GM21529 (cell line): Measurements from ENCODE around the gene ASPN.
A peak's percentile ranks its signal among the peaks of the same experiment; 100 is the strongest.
"Not testable (repeated sequence)": the region's sequence is repeated elsewhere in the genome, so short reads cannot be mapped to it uniquely, and the experiment has no call there.

Source experiments
- ATAC-seq: cut with Tn5 transposase; IDR thresholded peaks from one replicate; pipeline ENCODE4 v1.9.1; 2021; ENCODE audit not compliant: unreplicated experiment

Gene ASPN

DNA sequence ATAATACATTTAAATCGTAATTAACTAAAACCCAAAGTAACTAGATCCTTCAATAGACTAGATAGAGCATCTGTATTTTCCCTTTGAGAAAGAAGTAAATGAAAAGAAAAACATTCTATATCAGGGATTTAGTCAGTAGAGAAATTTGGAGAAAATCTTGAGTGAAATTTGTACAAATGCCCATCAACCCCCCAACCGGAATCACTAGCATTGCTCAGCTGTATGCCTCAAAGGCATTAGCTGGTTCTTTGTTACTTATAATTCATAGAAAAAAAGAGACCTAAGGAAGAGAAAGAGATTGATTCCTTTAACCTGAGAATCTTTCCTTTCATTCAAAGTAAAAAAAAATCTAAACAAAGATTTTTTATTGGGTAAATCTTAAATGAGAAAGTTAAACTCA is 58.7 kb downstream of the ASPN start:
- no peak for ATAC-seq

DNA sequence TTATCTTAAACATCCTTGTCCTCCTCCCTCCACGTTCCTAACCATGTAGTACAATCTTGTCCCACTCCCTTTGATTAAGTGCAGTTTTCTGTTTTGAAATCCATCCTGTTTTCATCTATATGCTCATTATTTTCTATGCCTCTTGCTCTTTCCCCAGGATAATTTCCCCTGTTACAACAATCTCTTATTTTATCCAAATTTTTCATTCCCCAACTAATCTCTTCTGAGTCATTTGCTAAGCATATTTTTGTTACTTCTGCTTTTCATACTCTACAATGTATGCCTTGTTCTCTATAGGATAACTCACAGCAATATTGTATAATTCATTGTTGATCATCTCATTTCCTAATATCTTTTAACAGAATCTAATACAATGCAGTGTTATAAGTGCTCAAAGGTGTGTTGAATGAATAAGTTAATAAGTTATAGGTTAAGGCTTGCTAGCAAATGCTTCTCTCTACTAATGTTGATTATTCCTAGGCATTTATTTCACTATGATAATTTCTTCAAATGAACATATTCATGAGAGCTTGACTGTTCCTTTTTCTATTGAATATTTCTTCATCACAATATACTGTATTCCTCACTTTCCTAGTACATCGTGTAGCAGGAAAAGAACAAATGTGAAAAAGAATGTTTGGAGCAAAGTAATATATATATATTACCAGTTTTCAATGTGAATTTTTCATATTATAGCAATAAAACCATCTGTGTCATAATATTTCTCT is 59.5 kb downstream of the ASPN start:
- ATAC-seq = no peak

DNA sequence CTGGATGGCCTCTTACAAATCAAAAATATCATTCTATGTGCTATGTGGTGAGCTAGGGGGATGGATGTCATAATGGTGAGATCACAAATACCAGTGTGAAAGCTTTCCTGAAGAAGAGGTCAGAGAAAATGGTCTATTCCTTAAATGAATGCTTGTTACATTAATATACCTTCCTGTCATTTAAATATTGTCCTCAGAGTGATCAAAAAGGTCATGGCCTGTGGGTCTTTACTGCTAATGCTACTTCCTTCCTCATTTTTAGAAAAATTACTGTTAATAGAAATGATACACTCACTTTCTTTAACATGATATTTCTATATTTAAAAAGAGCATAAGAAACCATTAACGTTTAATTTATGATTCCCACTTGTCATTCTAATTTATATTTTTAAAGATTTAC is 67.7 kb downstream of the ASPN start:
- no peak for ATAC-seq

DNA sequence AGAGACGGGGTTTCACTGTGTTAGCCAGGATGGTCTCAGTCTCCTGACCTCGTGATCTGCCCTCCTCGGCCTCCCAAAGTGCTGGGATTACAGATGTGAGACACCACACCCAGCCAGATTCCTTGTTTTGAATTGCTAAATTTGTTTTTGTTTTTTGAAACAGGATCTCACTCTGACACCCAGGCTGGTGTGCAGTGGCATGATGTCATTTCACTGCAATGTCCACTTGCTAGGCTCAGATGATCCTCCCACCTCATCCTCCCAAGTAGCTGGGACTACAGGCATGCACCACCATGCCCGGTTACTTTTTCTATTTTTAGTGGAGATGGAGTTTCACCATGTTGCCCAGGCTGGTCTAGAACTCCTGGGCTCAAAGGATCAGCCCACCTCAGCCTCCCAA is 71.1 kb downstream of the ASPN start:
- not testable (repeated sequence) for ATAC-seq

DNA sequence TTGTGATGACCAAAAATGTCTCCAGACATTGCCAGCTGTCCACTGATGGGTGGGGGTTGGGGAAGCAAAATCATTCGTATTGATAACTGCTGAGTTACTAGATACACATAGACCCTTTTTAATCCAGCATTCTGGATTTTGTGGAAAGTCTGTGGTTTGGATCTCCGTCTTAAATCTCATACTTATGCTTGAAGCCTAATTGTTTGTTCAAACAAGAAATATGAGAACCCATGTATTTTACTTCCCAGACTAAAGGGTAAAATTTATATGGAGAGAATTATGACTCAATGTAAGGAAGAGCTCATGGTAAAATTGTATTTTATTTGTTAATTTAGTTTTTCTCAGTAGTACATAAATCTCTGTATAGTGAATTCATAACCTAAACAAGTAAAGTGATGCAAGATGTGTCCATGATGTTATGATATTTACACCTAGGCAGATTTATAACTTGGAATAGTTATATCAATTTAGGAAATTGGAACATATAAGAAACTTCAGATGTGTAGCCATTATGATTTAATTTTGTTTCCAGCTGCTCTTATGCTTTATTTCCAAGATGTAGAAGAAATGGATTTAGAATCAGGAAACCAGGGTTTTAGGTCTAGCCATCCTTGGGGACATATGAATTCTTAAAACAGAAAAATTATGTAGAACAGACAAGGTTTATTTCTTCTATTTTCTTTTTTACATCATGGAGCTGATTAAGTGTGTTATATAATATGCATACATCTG is 73.4 kb downstream of the ASPN start:
- ATAC-seq = no peak

DNA sequence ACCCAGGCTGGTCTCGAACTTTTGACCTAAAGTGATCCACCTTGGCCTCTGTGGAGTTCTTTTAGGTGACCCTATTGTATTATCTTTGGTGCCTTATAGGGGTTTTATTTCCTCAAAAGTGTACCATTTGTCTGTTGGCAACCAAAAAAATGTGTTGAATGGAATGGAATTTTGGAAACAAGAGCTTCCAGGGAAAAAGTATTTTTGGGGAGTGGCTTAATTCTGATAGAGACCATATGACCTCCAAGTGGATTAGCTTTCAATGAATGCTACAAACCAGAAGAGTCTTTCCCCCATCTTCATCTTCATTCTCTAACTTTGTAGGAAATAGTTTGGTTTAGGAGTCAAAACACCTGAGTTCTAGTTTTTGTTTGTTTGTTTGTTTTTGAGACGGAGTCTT is 74.5 kb downstream of the ASPN start:
- no peak for ATAC-seq

DNA sequence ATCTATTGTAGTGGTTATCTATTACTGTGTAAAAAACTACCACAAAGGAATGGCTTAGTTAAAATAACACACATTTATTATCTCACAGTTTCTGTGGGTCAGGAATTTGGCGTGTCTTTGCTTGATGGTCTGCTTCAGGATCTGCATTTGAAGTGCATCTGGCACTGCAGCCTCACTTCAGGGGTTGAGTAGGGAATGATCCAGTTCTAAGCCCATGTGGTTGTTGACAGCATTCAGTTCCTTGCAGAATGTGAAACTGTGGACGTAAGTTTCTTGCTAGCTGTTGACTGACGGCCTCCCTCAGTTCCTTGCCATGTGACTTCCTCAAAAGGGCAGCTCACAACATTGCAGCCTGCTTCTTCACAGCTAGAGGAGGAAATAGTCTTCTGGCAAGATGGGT is 75.8 kb downstream of the ASPN start:
- ATAC-seq = peak; percentile 83
